Raji (cell line): ENCODE data around the gene TPI1.
A peak's percentile ranks its signal among the peaks of the same experiment; 100 is the strongest.

Experiments
- POLR2A ChIP-seq: IDR thresholded peaks from 2 replicates; pipeline ENCODE4 v1.6.1; 2011; ENCODE audit warnings: low read depth, low read length, control low read depth; ENCODE audit not compliant: insufficient read depth

The TPI1 gene

DNA sequence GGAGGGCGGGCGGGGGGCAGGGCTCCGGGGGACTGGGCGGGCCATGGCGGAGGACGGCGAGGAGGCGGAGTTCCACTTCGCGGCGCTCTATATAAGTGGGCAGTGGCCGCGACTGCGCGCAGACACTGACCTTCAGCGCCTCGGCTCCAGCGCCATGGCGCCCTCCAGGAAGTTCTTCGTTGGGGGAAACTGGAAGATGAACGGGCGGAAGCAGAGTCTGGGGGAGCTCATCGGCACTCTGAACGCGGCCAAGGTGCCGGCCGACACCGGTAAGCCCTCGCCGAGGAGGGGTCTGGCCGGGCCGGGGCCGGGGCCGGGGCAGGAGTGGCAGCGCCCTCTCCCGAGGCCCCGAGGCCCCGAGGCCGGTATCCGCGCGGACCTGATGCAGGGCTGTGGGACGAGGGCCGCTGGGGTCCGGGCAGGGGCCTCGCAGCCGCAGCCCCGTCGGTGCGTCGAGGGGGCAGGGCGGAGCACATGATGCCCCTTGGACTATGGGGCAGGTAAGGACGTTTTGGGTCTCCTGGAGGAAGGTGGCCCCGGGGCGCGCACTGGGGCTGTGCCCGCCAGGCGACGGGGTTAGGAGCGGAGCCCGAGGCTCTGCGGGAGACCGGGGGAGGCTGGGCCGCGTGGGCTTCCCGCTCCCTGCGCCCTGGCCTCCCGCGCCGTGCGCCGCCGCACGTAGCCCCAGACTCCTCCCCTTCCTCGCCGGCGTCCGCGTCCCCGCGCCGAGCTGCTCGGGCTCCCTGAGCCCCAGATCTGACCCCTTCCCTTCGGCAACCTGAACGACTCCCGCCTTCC lies at the start of gene TPI1:
TPI1 (plus strand) TSS at position 119 of the 798 bp plus-strand sequence; CDS start at position 155, 36 bp downstream.
- TF ChIP-seq POLR2A: peak; percentile 92

DNA sequence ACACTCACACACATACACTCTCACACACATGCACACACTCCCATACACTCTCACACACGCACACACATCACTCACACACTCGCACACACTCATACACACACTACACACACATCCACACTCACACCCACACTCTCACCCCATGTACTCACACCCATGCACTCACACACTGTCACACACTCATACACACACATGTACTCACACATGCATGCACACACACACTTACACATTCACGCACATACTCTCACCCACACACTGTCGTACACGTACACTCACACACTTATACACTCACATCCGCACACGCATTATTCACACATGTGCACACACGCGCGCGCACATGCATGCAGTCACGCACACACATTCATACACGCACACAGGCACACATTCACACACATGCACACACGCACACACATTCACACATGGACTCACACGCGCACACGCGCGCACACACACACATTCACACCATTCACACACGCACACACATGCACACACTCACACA lies 49.6 kb upstream of the TPI1 start:
- TF ChIP-seq POLR2A: no peak

DNA sequence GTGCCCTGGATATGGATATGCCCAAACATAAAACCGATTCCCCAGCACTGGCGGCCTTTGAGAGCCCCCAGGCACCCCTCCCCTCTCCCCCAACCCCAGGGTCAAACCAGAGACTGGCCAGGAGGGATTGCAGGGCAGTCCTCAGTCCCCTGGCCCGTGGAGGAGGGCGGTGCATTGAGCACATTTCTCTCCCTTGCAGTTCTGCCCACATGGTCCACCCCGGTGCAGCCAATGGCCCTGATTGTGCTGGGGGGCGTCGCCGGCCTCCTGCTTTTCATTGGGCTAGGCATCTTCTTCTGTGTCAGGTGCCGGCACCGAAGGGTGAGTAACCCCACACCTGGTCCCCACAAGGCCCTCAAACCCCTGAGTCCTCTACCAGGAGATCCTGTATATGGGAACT lies 49.1 kb upstream of the TPI1 start:
- TF ChIP-seq POLR2A: no peak

DNA sequence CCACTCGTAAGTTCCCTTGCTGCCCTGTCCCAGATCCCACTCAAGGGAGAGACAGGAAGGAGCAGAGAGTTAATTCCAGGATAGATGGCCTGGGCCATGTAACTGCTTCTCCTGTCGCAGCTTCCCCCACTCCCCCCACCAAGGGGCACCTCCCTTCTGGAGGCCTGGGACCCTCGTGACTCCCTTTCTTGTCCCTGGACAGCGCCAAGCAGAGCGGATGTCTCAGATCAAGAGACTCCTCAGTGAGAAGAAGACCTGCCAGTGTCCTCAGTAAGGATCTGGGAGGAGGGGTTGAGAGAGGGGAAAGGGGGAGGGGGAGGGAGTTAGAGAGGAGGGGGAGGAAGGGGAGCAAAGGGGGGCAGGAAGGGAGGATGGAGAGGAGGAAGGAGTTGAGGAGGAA lies 48.7 kb upstream of the TPI1 start:
- TF ChIP-seq POLR2A: no peak

DNA sequence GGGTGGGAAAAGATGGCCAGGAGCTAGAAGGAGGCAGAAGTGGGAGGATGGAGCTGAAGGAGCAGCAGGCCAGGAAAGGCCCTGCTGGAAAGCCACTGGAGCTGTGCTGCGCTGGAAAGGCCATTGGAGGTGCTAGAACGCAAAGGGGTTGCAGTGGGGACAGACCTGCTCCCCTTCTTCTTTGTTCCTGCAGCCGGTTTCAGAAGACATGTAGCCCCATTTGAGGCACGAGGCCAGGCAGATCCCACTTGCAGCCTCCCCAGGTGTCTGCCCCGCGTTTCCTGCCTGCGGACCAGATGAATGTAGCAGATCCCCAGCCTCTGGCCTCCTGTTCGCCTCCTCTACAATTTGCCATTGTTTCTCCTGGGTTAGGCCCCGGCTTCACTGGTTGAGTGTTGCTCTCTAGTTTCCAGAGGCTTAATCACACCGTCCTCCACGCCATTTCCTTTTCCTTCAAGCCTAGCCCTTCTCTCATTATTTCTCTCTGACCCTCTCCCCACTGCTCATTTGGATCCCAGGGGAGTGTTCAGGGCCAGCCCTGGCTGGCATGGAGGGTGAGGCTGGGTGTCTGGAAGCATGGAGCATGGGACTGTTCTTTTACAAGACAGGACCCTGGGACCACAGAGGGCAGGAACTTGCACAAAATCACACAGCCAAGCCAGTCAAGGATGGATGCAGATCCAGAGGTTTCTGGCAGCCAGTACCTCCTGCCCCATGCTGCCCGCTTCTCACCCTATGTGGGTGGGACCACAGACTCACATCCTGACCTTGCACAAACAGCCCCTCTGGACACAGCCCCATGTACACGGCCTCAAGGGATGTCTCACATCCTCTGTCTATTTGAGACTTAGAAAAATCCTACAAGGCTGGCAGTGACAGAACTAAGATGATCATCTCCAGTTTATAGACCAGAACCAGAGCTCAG lies 48.0 kb upstream of the TPI1 start:
- no peak for TF ChIP-seq POLR2A

DNA sequence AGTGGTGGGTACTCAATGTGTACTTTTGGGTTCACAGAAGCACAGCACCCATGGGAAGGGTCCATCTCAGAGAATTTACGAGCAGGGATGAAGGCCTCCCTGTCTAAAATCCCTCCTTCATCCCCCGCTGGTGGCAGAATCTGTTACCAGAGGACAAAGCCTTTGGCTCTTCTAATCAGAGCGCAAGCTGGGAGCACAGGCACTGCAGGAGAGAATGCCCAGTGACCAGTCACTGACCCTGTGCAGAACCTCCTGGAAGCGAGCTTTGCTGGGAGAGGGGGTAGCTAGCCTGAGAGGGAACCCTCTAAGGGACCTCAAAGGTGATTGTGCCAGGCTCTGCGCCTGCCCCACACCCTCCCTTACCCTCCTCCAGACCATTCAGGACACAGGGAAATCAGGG lies 47.2 kb upstream of the TPI1 start:
- no peak for TF ChIP-seq POLR2A

DNA sequence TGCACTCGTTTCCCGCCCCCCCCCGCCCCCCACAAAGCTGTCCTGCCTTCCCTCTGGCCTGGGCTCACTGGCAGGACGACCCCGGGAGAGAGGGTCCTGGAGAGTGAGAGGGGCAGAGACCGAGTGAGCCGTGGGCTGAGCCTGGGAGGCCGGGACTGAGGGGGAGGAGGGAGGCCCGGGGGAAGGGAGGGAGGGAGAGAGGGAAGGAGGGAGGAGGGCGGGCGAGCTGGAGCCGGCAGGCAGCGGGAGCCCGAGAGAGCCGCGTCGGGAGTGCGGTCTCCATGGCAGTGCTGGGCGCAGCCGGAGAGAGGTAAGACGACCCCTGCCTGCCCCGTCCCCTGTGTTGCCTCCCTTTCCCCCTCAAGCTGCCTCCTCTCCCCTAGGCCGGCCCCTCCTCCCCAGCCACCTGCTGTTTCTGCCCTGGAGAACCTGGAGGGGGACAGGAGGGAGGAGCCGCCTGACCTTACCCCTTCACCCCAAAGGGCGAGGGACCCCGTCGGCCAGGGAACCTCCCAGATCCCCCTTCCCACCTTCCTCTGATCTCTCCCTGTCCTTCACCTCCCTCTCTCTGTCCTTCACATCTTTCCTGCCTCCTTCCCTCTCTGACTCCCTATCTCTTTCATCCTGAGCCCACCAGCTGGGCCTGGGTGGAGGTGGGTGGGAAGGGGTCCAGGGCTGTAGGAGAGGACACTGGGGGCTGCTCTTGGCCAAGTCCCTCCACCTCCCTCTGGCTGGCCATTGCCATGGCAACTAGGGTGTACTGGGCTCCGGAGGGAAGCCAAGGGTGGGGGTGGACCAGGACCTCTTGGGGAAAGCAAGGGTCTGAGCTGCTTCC lies 45.5 kb upstream of the TPI1 start, which contains the start of gene GPR162:
GPR162 (plus strand) TSS at position 231 of the 835 bp plus-strand sequence. CDS start 2,078 bp downstream, outside the sequence.
- no peak for TF ChIP-seq POLR2A

DNA sequence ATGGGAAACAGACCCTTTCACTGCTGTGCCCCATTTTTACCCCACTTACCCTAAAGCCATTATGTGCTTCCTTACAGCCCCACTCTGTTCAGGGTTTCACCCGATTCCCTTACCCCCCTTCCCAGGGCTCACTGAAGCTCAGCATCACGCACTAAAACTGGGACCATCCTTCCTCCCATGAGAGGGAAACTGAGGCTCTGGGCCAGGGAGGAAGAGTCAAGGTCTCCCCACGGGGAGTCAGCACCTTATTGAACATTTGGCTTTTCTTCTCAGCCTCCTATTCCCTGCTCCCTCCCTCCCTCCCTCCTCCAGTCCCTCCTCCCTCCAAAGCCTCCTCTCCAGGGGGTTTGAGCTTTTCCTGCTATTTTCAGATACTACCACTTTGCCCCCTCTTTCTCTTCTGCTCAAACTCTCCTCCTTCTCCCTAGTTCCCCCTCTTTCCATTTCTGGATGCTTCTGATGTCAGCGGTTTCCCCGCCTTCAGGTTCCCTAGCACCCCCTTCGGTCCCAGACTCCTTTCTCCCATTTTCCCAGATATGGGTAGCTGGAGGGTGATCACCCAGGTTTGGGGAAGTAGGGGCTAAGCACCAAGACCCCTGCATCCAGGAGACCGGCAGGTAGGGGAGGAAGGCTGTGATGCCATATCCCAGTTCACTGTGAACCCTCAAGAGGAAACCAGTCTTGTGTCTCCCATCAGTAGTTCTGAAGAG lies 44.8 kb upstream of the TPI1 start:
- no peak for TF ChIP-seq POLR2A

DNA sequence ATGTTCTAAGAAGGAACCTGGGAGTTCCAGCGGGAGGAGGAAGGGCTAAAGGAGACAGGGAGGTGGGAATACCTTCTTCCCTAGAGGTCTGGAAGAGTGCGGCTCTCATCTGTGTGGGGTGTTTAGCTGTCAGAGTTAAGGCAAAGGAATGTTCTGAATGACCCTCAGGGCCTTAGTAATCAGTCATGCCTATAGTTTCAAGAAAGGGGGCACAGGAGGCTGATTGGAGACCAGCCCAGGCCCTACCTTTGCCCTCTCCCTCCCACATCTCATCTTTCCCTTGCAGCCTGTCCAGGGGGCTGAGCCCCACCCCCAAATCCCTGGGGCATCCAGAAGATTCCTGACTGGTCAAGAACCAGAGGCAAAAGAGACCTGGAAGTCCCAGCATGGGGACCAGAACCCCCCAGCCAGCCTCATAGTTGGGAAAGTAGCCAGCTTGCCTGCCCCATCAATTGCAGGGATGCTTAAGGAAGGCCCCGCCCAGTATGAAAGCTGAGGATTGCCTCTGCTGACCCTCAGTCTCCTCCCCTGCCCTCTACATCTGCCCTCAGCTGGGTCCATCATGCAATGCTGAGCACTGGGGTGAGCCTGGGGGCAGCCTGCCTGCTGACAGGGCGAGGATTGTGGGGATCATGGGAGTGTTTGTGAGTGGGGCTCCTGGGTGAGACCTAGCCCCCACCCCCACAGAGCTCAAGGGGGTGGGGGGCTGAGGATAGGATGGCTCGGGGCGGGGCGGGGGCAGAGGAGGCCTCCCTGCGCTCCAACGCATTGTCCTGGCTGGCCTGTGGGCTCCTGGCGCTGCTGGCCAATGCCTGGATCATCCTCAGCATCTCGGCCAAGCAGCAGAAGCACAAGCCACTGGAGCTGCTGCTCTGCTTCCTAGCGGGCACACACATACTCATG lies 43.9 kb upstream of the TPI1 start:
- no peak for TF ChIP-seq POLR2A

DNA sequence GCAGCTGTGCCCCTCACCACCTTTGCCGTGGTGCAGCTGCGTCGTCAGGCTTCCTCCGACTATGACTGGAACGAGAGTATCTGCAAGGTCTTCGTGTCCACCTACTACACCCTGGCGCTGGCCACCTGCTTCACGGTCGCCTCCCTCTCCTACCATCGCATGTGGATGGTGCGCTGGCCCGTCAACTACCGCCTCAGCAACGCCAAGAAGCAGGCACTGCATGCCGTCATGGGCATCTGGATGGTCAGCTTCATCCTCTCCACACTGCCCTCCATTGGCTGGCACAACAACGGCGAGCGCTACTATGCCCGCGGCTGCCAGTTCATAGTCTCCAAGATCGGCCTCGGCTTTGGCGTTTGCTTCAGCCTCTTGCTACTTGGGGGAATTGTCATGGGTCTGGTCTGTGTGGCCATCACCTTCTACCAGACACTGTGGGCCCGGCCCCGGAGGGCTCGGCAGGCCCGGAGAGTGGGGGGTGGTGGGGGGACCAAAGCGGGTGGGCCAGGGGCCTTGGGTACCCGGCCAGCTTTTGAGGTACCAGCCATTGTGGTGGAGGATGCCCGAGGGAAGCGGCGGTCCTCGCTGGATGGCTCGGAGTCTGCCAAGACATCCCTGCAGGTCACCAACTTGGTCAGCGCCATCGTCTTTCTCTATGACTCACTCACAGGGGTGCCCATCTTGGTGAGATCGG lies 43.1 kb upstream of the TPI1 start:
- no peak for TF ChIP-seq POLR2A

DNA sequence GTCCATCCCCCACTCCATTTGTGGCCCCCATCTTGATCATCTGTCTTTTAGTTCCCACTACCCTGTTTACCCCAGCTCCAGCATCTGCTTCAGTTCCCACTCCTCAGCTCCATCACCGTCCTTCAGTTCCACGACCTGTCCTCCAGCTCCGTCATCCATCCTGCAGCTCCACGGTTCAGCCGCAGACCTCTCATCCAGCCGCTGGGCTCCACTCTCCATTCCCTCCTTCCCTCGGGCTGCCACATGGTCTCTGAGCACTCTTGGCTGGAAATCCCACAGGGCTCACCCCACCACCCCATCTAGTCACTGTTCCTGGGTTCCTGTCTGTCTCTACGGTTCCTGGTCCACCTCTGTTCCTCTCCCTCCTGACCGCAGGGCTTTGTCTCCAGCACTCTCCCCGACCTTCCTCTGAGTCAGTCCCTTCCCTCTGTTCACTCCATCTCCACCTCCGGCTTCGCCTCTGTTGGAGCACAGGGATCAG lies 42.4 kb upstream of the TPI1 start:
- TF ChIP-seq POLR2A: no peak

DNA sequence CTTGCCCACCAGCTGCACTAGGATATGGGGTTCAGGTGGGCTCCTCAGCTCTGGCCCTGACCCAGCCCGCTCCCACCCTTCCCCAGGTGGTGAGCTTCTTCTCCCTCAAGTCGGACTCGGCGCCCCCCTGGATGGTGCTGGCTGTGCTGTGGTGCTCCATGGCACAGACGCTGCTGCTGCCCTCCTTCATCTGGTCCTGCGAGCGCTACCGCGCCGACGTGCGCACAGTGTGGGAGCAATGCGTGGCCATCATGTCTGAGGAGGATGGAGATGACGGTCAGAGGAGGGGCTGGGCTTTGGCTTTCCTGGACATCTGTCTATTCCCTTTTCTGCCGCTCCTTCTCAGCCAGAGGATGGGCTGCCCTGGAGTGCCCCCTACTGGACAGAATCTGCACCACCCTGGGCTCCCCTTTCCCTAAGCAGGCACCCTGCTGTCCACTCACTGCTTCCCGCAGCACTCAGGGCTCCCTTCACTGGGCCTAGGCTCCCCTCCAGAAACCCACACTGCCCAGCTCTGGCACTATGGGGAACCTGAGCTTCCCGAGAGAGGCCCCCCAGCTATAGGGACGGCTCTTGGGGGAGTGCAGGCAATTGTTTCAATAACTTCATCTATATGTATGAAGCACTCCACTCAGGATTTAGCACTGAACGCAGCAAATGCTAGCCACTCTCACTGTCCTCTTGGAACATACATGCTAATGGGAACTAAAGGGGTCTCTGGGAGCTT lies 41.8 kb upstream of the TPI1 start:
- no peak for TF ChIP-seq POLR2A
